ENCODE measurements around the gene GNA12. TPM values are rescaled to one million over a fixed set of nuclear protein-coding genes. Genes with fewer than 3 reads are reported as not detected.
A peak's percentile ranks its signal among the peaks of the same experiment; 100 is the strongest.

The GNA12 gene
- total and polyA plus RNA-seq, 2 experiments from 2014 or later = 11.2 to 13.8 TPM

GRCh38 chr7:2705371-2706096, 138.6 kb downstream of the GNA12 start:
- Histone ChIP-seq H3K27me3 (replicated peaks; ENCODE audit: insufficient read depth) (no peaks in the 10 kb centered on the region), H3K9ac (no peak overlapping the region), H4K20me1 (ENCODE audit: insufficient read depth) (no peaks in the 10 kb centered on the region), H3K36me3 (ENCODE audit: low read depth) (no peaks in the 10 kb centered on the region), H3K9me3 (ENCODE audit: low read depth) (no peaks in the 10 kb centered on the region), H3F3A (ENCODE audit: insufficient read depth) (no peaks in the 10 kb centered on the region), H3K4me2 (ENCODE audit: unreplicated experiment) (no peak overlapping the region), H3K4me1 (ENCODE audit: insufficient read depth) (0 out of 2 replicates have a peak, but pooled peaks cover 8% of the 10 kb centered on the region), H3K27ac (no peak overlapping the region), H3K9me2 (ENCODE audit: insufficient read depth) (no peaks in the 10 kb centered on the region), H3K4me3 (no peak overlapping the region), H3K79me2 (ENCODE audit: insufficient read depth) (no peaks in the 10 kb centered on the region), H2AFZ (no peak overlapping the region)
- TF ChIP-seq EZH2 (IDR thresholded peaks at IDR 0.05; ENCODE audit: insufficient read depth, poor library complexity, severe bottlenecking) (no peak), EZH2phosphoT487 (IDR thresholded peaks at IDR 0.05; ENCODE audit: insufficient read depth, low read depth) (no peak)
- in situ Hi-C loops (cut with MboI) = loop anchor here (25.0 kb wide), 1 partner anchor 457 kb away; no protein-coding TSS in a partner anchor
- DNase-seq = no peak
- whole genome bisulfite sequencing, 2 experiments (ENCODE audit: low coverage in 1 of 2, low lambda C conversion rate in 2 of 2, missing lambda C conversion rate in 2 of 2) = 82 to 85% methylated on average over 14 of the region's 14 CpGs

- 93 to 97% methylated on average over 20 to 22 of the region's 22 CpGs for WGBS, 2 experiments (ENCODE audit: low coverage in 1 of 2, low lambda C conversion rate in 2 of 2, missing lambda C conversion rate in 2 of 2)
- no peaks in the 10 kb centered on the region for H3K9me3 ChIP-seq (ENCODE audit: low read depth)
- H4K20me1 ChIP-seq (ENCODE audit: insufficient read depth) = no peaks in the 10 kb centered on the region
- no peaks in the 10 kb centered on the region for H3K36me3 ChIP-seq (ENCODE audit: low read depth)
- no peak overlapping the region for H3K9ac ChIP-seq
- no peak overlapping the region for H3K4me2 ChIP-seq (ENCODE audit: unreplicated experiment)
- H3K79me2 ChIP-seq (ENCODE audit: insufficient read depth) = no peaks in the 10 kb centered on the region
- no peaks in the 10 kb centered on the region for H3F3A ChIP-seq (ENCODE audit: insufficient read depth)
- no peaks in the 10 kb centered on the region for H3K9me2 ChIP-seq (ENCODE audit: insufficient read depth)
- H3K4me1 ChIP-seq (ENCODE audit: insufficient read depth) = 0 out of 2 replicates have a peak, but pooled peaks cover 8% of the 10 kb centered on the region
- H3K27me3 ChIP-seq (replicated peaks; ENCODE audit: insufficient read depth) = no peaks in the 10 kb centered on the region
- TF ChIP-seq EZH2phosphoT487 (IDR thresholded peaks at IDR 0.05; ENCODE audit: insufficient read depth, low read depth) (no peak), EZH2 (IDR thresholded peaks at IDR 0.05; ENCODE audit: insufficient read depth, poor library complexity, severe bottlenecking) (no peak)
- in situ Hi-C loops (cut with MboI) = loop anchor here (25.0 kb wide), 1 partner anchor 460 kb away; no protein-coding TSS in a partner anchor
- H2AFZ ChIP-seq = no peak overlapping the region
- no peak for DNase-seq
- no peak overlapping the region for H3K27ac ChIP-seq
- H3K4me3 ChIP-seq = no peak overlapping the region
Measured at GRCh38 chr7:2702594-2702957, 141.5 kb downstream of the GNA12 start.

- Histone ChIP-seq H4K20me1 (ENCODE audit: insufficient read depth) (no peaks in the 10 kb centered on the region), H3K27ac (no peak overlapping the region), H3K79me2 (ENCODE audit: insufficient read depth) (no peaks in the 10 kb centered on the region), H3K4me2 (ENCODE audit: unreplicated experiment) (no peak overlapping the region), H3K9me3 (ENCODE audit: low read depth) (no peaks in the 10 kb centered on the region), H2AFZ (no peak overlapping the region), H3F3A (ENCODE audit: insufficient read depth) (no peaks in the 10 kb centered on the region), H3K9ac (peak overlapping the region; percentile 15; the same call in 1 of the 2 replicates), H3K9me2 (ENCODE audit: insufficient read depth) (no peaks in the 10 kb centered on the region), H3K4me3 (no peak overlapping the region), H3K4me1 (ENCODE audit: insufficient read depth) (0 out of 2 replicates have a peak, but pooled peaks cover 8% of the 10 kb centered on the region), H3K27me3 (replicated peaks; ENCODE audit: insufficient read depth) (no peaks in the 10 kb centered on the region), H3K36me3 (ENCODE audit: low read depth) (no peaks in the 10 kb centered on the region)
- TF ChIP-seq EZH2 (IDR thresholded peaks at IDR 0.05; ENCODE audit: insufficient read depth, poor library complexity, severe bottlenecking) = no peak
- no peak for TF ChIP-seq EZH2phosphoT487 (IDR thresholded peaks at IDR 0.05; ENCODE audit: insufficient read depth, low read depth)
- DNase-seq = peak; percentile 91
- in situ Hi-C loops (cut with MboI) = loop anchor here (25.0 kb wide), 1 partner anchor 460 kb away; no protein-coding TSS in a partner anchor
- WGBS, 2 experiments (ENCODE audit: low coverage in 1 of 2, low lambda C conversion rate in 2 of 2, missing lambda C conversion rate in 2 of 2) = 22 to 30% methylated on average over 12 of the region's 12 CpGs
Measured at GRCh38 chr7:2701832-2702593, 142.1 kb downstream of the GNA12 start.

GRCh38 chr7:2701424-2701823, 142.7 kb downstream of the GNA12 start:
- Histone ChIP-seq H3K4me2 (ENCODE audit: unreplicated experiment) (no peak overlapping the region), H3K79me2 (ENCODE audit: insufficient read depth) (no peaks in the 10 kb centered on the region), H2AFZ (no peak overlapping the region), H3K27me3 (replicated peaks; ENCODE audit: insufficient read depth) (no peaks in the 10 kb centered on the region), H3K36me3 (ENCODE audit: low read depth) (no peaks in the 10 kb centered on the region), H3K9ac (no peak overlapping the region; the same call in 1 of the 2 replicates), H3F3A (ENCODE audit: insufficient read depth) (no peaks in the 10 kb centered on the region), H3K27ac (no peak overlapping the region), H3K9me3 (ENCODE audit: low read depth) (no peaks in the 10 kb centered on the region), H3K9me2 (ENCODE audit: insufficient read depth) (no peaks in the 10 kb centered on the region), H4K20me1 (ENCODE audit: insufficient read depth) (no peaks in the 10 kb centered on the region), H3K4me3 (no peak overlapping the region), H3K4me1 (ENCODE audit: insufficient read depth) (0 out of 2 replicates have a peak, but pooled peaks cover 8% of the 10 kb centered on the region)
- DNase-seq = no peak
- WGBS, 2 experiments (ENCODE audit: low coverage in 1 of 2, low lambda C conversion rate in 2 of 2, missing lambda C conversion rate in 2 of 2) = 14 to 31% methylated on average over 12 to 13 of the region's 17 CpGs
- no peak for TF ChIP-seq EZH2phosphoT487 (IDR thresholded peaks at IDR 0.05; ENCODE audit: insufficient read depth, low read depth)
- TF ChIP-seq EZH2 (IDR thresholded peaks at IDR 0.05; ENCODE audit: insufficient read depth, poor library complexity, severe bottlenecking) = no peak
- in situ Hi-C loops (cut with MboI) = loop anchor here (25.0 kb wide), 1 partner anchor 461 kb away; no protein-coding TSS in a partner anchor

Measured in GM23248 (cell line).